Activated B cell treated with CpG ODN at 0.5 μM for 24 hours (primary cell): Measurements from ENCODE around the gene ALKBH6. TPM values are rescaled to one million over a fixed set of nuclear protein-coding genes. Genes with fewer than 3 reads are reported as not detected.
A peak's percentile ranks its signal among the peaks of the same experiment; 100 is the strongest.

ENCODE experiments used
- ATAC-seq: fragments of 200-7000 bp; cut with Tn5 transposase; one replicate; pipeline ENCODE4 v1.10.0; 2021; ENCODE audit warnings: low read depth, mild to moderate bottlenecking, moderate library complexity
- CTCF ChIA-PET: fragments of 350-600 bp; sonication (Branson Sonifier 250); formaldehyde crosslinking; loops from one replicate; lab custom pipeline; 2021; ENCODE audit warnings: antibody characterized with exemption; lab: Charles Lee
- POLR2A ChIA-PET: fragments of 350-600 bp; sonication (Branson Sonifier 250); formaldehyde crosslinking; loops from one replicate; lab custom pipeline; 2021; ENCODE audit warnings: antibody characterized with exemption; lab: Charles Lee
- DNase-seq: peaks from one replicate; pipeline ENCODE4 v3.0.0; 2022
- H3K27ac Mint-ChIP-seq: one replicate; pipeline ENCODE4 v1.8.0; 2020; ENCODE audit warnings: mixed read lengths
- H3K27me3 Mint-ChIP-seq: one replicate; pipeline ENCODE4 v1.8.0; 2021; ENCODE audit warnings: mixed read lengths
- H3K36me3 Mint-ChIP-seq: one replicate; pipeline ENCODE4 v1.8.0; 2021; ENCODE audit warnings: low read depth, mixed read lengths
- H3K4me1 Mint-ChIP-seq: one replicate; pipeline ENCODE4 v1.8.0; 2021; ENCODE audit warnings: mixed read lengths
- H3K4me3 Mint-ChIP-seq: one replicate; pipeline ENCODE4 v1.8.0; 2020; ENCODE audit warnings: mild to moderate bottlenecking, mixed read lengths
- H3K9me3 Mint-ChIP-seq: one replicate; pipeline ENCODE4 v1.8.0; 2020; ENCODE audit warnings: mixed read lengths
- intact Hi-C: fragments of 100-400 bp; cut with micrococcal nuclease; formaldehyde crosslinking; loops from one replicate; pipeline ENCODE4 v1.15.1; 2024
- total RNA-seq: library from RNA; stranded (reverse); gene quantifications from 2 replicates; pipeline ENCODE4 v1.2.3, GENCODE V29; 2022
- TF ChIP-seq, protein P1 (sequence below): fragments of 200-600 bp; IDR thresholded peaks from one replicate; pipeline ENCODE4 v1.8.0; 2022; ENCODE audit warnings: antibody characterized with exemption, mild to moderate bottlenecking

The ALKBH6 gene
- 32.7 and 39.7 TPM in 2 replicates for total RNA-seq

DNA sequence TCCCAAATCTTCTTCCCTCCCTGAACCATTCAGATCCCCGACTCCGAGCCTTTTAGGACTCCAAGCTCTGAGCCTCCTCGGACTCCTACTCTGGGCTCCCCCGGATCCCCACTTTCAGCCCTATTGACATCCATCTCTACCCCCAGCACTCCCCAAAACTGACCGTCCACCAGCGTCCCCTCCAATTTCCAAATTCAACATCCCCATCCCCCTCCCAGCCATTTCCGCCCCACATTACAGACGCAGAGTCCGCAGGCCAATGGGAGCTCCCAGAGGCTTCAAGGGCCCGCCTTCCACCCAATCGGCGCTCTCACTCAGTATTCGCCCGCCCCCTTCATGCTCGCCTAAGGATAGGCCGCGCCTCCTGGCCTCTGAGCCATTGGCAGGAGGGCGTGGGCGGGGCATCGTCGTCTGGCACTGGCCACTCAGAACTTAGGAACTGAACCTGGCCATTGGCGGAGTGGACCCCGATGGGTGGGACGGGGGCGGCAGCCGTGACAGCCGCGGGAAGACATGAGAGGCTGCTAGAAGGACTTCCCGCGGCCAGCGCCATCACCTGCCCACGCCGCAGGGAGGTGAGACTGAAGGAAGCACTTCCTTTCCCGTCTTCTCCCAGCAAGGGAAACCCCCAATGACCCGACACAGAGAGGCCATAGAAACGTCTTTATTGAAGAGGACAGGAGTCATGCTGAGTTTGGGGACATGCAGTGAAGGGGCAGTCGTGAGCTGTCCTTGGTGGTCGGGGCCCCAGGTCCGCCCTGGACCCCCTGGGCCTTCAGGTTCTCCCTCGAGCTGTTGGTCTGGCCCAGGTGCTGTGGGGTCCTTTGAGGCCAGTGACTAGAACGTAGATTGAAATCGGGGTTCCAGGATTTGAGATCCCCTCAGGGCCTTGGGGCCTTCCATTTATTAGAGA is at the start of gene ALKBH6:
Gene ALKBH6, minus strand, starts transcription at position 202 of the 913 bp plus-strand sequence. CDS start 816 bp downstream, outside the sequence.
- peaks cover 30% of the 10 kb centered on the region for H3K4me1 Mint-ChIP-seq
- intact Hi-C loops = loop anchor here (1.0 kb wide), 5 partner anchors 19 to 126 kb away; partner anchors contain the start of genes CAPNS1, SDHAF1, TBCB and THAP8
- ChIA-PET POLR2A (interaction anchor here (0.6 to 1.7 kb wide), 15 partner anchors 17 to 1580 kb away, joined by 3 to 31 read pairs (median 4); partner anchors contain the start of genes IGFLR1, LIN37, POLR2I and SDHAF1), CTCF (interaction anchor here (0.8 kb wide), 1 partner anchor 132 kb away, joined by 3 read pairs; no protein-coding TSS in a partner anchor)
- peaks cover 14% of the 10 kb centered on the region for H3K36me3 Mint-ChIP-seq
- peak; percentile 94 for DNase-seq
- no peaks in the 10 kb centered on the region for H3K27me3 Mint-ChIP-seq
- peak; percentile 99 for ATAC-seq
- peak within 1 kb of the TSS; percentile 95 for H3K27ac Mint-ChIP-seq
- H3K9me3 Mint-ChIP-seq = no peaks in the 10 kb centered on the region
- H3K4me3 Mint-ChIP-seq = peak within 1 kb of the TSS; percentile 98
- TF ChIP-seq, protein P1, sequence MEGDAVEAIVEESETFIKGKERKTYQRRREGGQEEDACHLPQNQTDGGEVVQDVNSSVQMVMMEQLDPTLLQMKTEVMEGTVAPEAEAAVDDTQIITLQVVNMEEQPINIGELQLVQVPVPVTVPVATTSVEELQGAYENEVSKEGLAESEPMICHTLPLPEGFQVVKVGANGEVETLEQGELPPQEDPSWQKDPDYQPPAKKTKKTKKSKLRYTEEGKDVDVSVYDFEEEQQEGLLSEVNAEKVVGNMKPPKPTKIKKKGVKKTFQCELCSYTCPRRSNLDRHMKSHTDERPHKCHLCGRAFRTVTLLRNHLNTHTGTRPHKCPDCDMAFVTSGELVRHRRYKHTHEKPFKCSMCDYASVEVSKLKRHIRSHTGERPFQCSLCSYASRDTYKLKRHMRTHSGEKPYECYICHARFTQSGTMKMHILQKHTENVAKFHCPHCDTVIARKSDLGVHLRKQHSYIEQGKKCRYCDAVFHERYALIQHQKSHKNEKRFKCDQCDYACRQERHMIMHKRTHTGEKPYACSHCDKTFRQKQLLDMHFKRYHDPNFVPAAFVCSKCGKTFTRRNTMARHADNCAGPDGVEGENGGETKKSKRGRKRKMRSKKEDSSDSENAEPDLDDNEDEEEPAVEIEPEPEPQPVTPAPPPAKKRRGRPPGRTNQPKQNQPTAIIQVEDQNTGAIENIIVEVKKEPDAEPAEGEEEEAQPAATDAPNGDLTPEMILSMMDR = no peak

DNA sequence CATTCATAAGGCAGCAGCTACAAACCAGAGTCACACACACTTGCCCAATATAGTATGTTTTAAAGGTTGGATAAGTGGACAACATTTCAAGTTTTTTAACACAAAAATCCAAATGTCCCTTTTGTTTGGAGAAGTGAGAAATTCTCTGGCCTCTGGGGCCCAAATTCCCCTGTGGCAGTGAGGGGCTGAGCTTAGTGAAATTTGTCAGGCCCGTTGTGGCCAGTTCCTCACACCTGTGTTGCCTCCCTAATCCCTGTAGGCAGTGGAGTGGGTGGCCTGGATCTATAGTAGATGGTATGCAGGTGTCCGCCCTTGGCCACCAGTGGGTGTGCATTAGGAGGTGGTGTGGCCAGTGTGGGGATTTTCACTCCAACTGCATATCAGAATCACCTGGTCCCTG is 47.4 kb upstream of the ALKBH6 start:
- H3K27ac Mint-ChIP-seq = no peak overlapping the region
- no peaks in the 10 kb centered on the region for H3K27me3 Mint-ChIP-seq
- ATAC-seq = no peak
- H3K4me1 Mint-ChIP-seq = no peaks in the 10 kb centered on the region
- DNase-seq = no peak
- H3K4me3 Mint-ChIP-seq = no peak overlapping the region
- no peaks in the 10 kb centered on the region for H3K36me3 Mint-ChIP-seq
- H3K9me3 Mint-ChIP-seq = no peaks in the 10 kb centered on the region
- ChIA-PET POLR2A (interaction anchor here (0.6 kb wide), 1 partner anchor 467 kb away, joined by 3 read pairs; the partner anchor contains the start of gene ZNF260), CTCF (interaction anchor here (2.6 kb wide), 1 partner anchor 108 kb away, joined by 10 read pairs; no protein-coding TSS in a partner anchor)
- TF ChIP-seq, protein P1 = no peak
- intact Hi-C loops = no loop called here

DNA sequence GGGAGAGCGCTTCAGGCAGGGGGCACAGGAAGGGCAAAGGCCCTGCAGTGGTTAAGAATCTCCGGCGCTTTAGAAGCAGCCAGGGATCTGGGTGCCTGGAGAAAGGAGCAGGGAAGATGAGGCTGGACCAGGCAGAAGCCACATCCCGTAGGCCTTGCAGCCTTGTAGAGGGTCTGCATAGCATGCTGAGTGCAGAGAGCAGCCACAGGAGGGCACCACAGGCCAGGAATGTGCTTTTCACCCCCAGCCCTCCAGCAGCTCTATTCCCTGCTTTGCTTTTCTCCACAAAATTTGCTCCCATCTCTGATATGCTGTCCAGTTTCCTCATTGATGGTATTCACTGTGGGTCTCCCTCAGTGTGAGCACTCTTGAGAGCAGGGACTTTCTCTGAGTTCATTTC is 46.4 kb upstream of the ALKBH6 start:
- no peaks in the 10 kb centered on the region for H3K27me3 Mint-ChIP-seq
- no peaks in the 10 kb centered on the region for H3K9me3 Mint-ChIP-seq
- no peaks in the 10 kb centered on the region for H3K36me3 Mint-ChIP-seq
- H3K4me1 Mint-ChIP-seq = peaks cover 6% of the 10 kb centered on the region
- no peak overlapping the region for H3K27ac Mint-ChIP-seq
- TF ChIP-seq, protein P1 = no peak
- no peak overlapping the region for H3K4me3 Mint-ChIP-seq
- DNase-seq (no peak), ATAC-seq (no peak)
- ChIA-PET CTCF (interaction anchor here (2.6 kb wide), 1 partner anchor 109 kb away, joined by 10 read pairs; no protein-coding TSS in a partner anchor), POLR2A (no interaction called here)
- intact Hi-C loops = loop anchor here (1.0 kb wide), 1 partner anchor 110 kb away; no protein-coding TSS in a partner anchor

DNA sequence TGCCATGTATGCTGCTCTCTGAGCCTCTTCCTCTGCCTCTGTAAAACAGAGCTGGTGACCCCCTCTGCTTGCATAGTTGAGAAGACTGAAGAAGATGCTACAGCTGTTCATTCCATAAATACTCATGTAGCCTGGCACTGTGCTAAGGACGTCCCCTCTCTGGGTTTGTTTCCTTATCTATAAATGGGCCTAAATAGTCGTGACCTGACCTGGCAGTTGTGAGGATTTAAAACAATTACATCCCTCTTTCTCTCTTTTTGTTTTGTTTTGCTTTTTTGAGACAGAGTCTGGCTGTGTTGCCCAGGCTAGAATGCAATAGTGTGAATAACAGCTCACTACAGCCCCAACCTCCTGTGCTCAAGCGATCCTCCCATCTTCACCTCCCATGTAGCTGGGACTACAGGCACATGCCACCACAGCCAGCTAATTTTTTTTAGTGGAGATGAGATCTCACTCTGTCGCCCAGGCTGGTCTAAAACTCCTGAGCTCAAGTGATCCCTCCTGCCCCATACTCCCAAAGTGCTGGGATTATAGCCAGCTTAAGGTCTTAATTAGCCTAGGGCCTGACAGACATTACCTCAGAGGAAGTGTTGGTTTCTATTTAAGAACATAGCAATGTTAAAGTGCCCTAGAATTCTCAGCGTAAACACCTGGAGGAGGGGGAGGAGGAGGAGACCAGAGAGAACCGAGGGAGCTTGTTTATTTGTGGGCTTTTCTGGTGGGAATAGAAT is 45.3 kb upstream of the ALKBH6 start:
- H3K4me3 Mint-ChIP-seq = no peak overlapping the region
- no peak overlapping the region for H3K27ac Mint-ChIP-seq
- ChIA-PET CTCF (interaction anchor here (2.6 kb wide), 1 partner anchor 110 kb away, joined by 10 read pairs; no protein-coding TSS in a partner anchor), POLR2A (no interaction called here)
- no peaks in the 10 kb centered on the region for H3K27me3 Mint-ChIP-seq
- no peak for ATAC-seq
- TF ChIP-seq, protein P1 = no peak
- H3K36me3 Mint-ChIP-seq = no peaks in the 10 kb centered on the region
- H3K4me1 Mint-ChIP-seq = peaks cover 9% of the 10 kb centered on the region
- intact Hi-C loops = loop anchor here (10.0 kb wide), 1 partner anchor 415 kb away; the partner anchor contains the start of genes COX6B1 and ETV2
- no peak for DNase-seq
- no peaks in the 10 kb centered on the region for H3K9me3 Mint-ChIP-seq
